Subcutaneous adipose tissue (tissue), 4 donors: Measurements from ENCODE around the gene ACE. TPM values are rescaled to one million over a fixed set of nuclear protein-coding genes. Genes with fewer than 3 reads are reported as not detected.

Experiments
- total RNA-seq, 4 donors: library from RNA; depleted of rRNA; stranded (reverse); fragments of >200 nt; gene quantifications; one replicate each; pipeline ENCODE4 v1.1.0, GENCODE V29; 2016
- TF ChIP-seq, protein P1 (sequence below): fragments of 450-650 bp; IDR thresholded peaks from one replicate; pipeline ENCODE4 v1.5.1; 2016; ENCODE audit warnings: low read depth, mild to moderate bottlenecking, control low read depth, antibody characterized with exemption, moderate library complexity

Gene ACE
- total RNA-seq, 4 donors from 2014 or later: 5.7 to 95.2 (median 16.8) TPM

DNA sequence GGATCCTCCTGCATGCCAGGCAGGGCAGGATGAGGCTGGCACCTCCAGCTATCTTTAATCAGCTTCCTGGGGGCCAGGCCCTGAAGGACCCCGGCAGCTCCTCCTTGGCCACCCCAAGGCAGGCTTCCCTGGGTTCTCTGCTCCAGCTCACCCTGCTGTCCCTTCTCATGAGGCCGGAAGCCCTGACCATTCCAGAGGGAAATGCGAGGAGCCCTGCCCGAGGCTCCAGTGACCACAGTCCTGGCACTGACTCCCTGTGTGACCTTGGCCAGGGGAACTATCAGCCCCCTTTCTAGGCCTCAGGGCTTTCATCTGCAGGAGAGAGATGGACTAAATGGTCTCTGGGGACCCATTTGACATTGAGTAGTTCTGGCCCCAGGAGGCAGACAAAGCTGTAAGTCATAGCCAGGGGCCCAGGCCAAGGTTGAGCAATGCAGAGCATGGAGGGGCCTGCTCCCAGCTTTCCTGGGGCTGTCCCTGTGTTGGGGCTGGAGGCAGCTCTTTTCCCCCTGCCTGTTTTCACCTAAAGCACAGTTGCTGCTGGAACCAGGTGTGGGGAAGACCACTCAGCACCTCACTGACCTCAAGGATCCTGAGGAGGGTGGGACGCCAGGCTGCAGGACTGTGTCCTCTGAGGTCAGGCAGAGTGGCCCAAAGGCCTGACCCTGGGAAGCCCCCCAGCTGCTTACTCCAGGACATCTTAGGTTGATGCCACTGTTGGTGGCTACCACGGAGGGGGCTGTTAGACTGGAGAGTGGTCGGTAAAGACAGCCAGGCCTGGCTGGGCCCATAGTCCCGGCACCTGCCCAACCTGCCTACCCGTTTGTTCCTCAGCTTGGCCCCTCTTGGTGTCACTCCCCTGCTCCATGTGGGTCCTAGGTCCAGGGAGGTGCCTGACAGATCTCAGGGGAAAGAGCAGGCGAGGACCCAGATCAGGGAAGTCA is 54.4 kb downstream of the ACE start:
- TF ChIP-seq, protein P1, sequence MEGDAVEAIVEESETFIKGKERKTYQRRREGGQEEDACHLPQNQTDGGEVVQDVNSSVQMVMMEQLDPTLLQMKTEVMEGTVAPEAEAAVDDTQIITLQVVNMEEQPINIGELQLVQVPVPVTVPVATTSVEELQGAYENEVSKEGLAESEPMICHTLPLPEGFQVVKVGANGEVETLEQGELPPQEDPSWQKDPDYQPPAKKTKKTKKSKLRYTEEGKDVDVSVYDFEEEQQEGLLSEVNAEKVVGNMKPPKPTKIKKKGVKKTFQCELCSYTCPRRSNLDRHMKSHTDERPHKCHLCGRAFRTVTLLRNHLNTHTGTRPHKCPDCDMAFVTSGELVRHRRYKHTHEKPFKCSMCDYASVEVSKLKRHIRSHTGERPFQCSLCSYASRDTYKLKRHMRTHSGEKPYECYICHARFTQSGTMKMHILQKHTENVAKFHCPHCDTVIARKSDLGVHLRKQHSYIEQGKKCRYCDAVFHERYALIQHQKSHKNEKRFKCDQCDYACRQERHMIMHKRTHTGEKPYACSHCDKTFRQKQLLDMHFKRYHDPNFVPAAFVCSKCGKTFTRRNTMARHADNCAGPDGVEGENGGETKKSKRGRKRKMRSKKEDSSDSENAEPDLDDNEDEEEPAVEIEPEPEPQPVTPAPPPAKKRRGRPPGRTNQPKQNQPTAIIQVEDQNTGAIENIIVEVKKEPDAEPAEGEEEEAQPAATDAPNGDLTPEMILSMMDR: no peak

DNA sequence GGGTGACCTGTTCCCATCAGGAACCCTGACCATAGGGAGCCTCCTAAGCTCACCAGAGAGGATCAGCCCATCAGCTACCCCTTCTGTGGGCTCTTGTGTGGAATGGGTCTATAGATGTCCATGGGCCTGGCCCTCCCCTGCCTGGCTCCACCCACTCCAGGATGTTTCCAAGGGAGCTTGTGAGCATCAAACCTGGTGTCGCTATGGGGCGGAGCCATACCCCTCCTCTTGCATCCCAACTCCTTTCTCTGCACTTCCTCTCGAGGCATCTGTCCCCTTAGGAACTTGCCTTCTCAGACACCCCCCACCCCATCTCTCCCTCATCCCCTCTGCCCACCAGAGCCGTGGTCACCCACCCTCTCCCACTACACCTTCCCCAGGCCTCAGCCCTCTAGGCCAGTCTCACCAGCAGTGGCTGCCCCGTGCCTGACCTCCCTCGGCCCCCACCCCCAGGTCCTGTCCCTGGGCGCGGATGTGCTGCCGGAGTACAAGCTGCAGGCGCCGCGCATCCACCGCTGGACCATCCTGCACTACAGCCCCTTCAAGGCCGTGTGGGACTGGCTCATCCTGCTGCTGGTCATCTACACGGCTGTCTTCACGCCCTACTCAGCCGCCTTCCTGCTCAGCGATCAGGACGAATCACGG is 56.7 kb downstream of the ACE start:
- TF ChIP-seq, protein P1: no peak

DNA sequence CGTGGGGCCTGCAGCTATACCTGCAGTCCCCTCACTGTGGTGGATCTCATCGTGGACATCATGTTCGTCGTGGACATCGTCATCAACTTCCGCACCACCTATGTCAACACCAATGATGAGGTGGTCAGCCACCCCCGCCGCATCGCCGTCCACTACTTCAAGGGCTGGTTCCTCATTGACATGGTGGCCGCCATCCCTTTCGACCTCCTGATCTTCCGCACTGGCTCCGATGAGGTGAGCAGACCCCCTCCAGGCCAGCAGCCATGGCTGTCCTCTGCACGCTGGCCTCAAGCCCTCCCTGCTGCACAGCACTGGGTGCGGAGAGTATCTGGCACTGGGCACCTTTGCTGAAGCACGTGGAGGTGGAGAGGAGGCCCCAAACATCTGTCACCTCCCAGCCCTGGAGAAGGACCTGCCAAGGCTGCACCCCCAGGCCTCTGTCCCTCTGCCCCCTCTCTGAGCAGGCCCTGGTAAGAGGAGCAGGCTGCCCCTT is 57.3 kb downstream of the ACE start:
- TF ChIP-seq, protein P1: no peak

DNA sequence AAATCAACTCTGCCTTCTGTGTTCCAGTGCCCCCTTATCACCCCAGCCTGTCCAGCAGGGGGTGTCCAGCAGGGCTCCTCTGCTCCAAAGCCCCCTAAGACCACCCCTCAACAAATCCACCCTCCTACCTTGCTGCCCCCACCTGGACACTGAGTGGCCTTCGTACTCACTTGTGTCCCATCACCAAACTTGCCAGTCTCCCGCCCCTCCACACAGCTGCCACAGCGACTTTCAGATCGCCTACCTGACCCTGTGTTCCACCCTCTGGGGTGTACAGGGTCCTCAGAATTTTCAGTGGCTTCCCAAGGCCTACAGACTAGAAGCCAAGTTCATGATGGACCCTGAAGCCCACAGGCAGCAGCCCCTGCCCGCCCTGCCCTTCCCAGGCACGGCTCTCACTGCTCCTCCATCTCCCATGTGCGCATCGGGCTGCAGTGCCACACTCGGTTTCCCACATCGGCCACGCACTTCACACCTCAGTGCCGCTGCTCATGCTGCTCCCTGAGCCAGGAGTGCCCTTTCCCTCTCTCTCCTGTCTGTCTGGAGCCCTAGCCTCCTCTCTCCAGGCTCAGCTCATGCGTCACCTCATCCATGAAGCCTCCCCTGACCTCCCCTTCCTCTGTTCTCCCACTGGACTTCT is 58.1 kb downstream of the ACE start:
- TF ChIP-seq, protein P1: no peak

DNA sequence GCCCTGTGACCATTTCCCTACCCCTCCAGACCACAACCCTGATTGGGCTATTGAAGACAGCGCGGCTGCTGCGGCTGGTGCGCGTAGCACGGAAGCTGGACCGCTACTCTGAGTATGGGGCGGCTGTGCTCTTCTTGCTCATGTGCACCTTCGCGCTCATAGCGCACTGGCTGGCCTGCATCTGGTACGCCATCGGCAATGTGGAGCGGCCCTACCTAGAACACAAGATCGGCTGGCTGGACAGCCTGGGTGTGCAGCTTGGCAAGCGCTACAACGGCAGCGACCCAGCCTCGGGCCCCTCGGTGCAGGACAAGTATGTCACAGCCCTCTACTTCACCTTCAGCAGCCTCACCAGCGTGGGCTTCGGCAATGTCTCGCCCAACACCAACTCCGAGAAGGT is 58.8 kb downstream of the ACE start:
- TF ChIP-seq, protein P1: no peak

DNA sequence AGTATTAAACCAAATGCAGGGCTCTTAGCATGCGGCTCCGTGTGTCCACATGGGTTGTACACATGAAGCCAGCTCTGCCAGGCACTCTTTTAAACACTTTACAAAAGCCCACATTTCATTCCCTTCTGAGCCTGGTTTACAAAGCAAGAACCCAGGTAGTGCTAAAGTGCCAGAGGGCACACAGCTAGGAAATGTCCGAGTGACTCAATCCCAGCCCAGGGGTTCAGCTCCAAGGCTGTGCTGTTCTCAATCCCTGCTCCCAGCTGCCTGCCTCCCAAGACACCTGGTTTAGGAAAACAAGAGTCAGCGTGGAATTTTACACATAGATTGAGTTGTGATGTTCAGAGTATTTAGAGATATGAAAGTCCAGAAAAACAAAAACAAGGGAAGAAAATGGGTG is 60.1 kb downstream of the ACE start:
- TF ChIP-seq, protein P1: no peak
